Naive thymus-derived CD8-positive, alpha-beta T cell (primary cell): ENCODE data around the gene RGS19. TPM values are rescaled to one million over a fixed set of nuclear protein-coding genes. Genes with fewer than 3 reads are reported as not detected.

ENCODE experiments used
- ATAC-seq, 2 donors: fragments of 150-1000 bp; cut with Tn5 transposase in 1 of 2; sonication (Bioruptor Pico), chemical (Tn5 transposase) in 1 of 2; 1 replicate in 1 of 2; 2 replicates in 1 of 2; pipeline ENCODE4 v1.10.0; 2021; ENCODE audit warnings: mild to moderate bottlenecking in 2 of 2, moderate library complexity in 2 of 2
- POLR2A ChIA-PET: fragments of 350-600 bp; sonication (Branson Sonifier 250); formaldehyde crosslinking; loops from one replicate; lab custom pipeline; 2021; ENCODE audit warnings: antibody characterized with exemption; lab: Charles Lee
- DNase-seq, 10 donors: peaks; one replicate each; pipeline versions ENCODE4 v3.0.0 to v3.0.0-alpha.2; 2020 to 2022
- H3K27ac Mint-ChIP-seq, 10 donors: one replicate each; pipeline ENCODE4 v1.8.0; 2020 to 2022; ENCODE audit warnings: mild to moderate bottlenecking in 10 of 10, mixed read lengths in 10 of 10, moderate library complexity in 4 of 10, inconsistent platforms in 1 of 10
- H3K27me3 Mint-ChIP-seq, 5 donors: one replicate each; pipeline ENCODE4 v1.8.0; 2021 to 2022; ENCODE audit warnings: mixed read lengths in 5 of 5
- H3K36me3 Mint-ChIP-seq, 3 donors: one replicate each; pipeline ENCODE4 v1.8.0; 2020 to 2022; ENCODE audit warnings: mixed read lengths in 3 of 3, mild to moderate bottlenecking in 2 of 3, inconsistent platforms in 1 of 3
- H3K4me1 Mint-ChIP-seq, 4 donors: one replicate each; pipeline ENCODE4 v1.8.0; 2021 to 2022; ENCODE audit warnings: mixed read lengths in 4 of 4
- H3K4me3 Mint-ChIP-seq, 10 donors: one replicate each; pipeline ENCODE4 v1.8.0; 2020 to 2022; ENCODE audit warnings: mild to moderate bottlenecking in 10 of 10, mixed read lengths in 10 of 10, moderate library complexity in 6 of 10, inconsistent platforms in 1 of 10
- H3K9me3 Mint-ChIP-seq, 9 donors: one replicate each; pipeline ENCODE4 v1.8.0; 2020 to 2022; ENCODE audit warnings: mixed read lengths in 9 of 9, mild to moderate bottlenecking in 3 of 9, inconsistent platforms in 1 of 9, moderate library complexity in 1 of 9
- polyA plus RNA-seq, 3 donors: library from polyadenylated mRNA; unstranded; fragments of 300-500 nt; fragmentation: Illumina TruSeq; gene quantifications; one replicate each; pipeline ENCODE4 v1.2.3, GENCODE V29; 2021
- total RNA-seq, 8 experiments: library from RNA in 2 of 8; stranded (reverse) in 2 of 8; gene quantifications; one replicate each; pipeline ENCODE4 v1.2.3 and lab custom pipeline; 2021 to 2026

RGS19 gene
- total and polyA plus RNA-seq, 5 experiments from 2014 or later = 16.9 to 67.5 (median 50.9) TPM

- peak overlapping the region in 1 of 10 donors; percentile 50 for H3K27ac Mint-ChIP-seq
- H3K36me3 Mint-ChIP-seq = no peaks in the 10 kb centered on the region
- H3K4me3 Mint-ChIP-seq = no peak overlapping the region
- DNase-seq (peak in 1 of 10 donors; percentile 30), ATAC-seq (no peak)
- no peaks in the 10 kb centered on the region for H3K9me3 Mint-ChIP-seq
- POLR2A ChIA-PET = no interaction called here
- peaks cover 0 to 1% (median under 1%) of the 10 kb centered on the region in 4 donors for H3K4me1 Mint-ChIP-seq
- no peaks in the 10 kb centered on the region for H3K27me3 Mint-ChIP-seq
These were observed 34.6 kb upstream of the RGS19 start for GRCh38 chr20:64113796-64114355.

GRCh38 chr20:64113444-64113775 lies 34.1 kb upstream of the RGS19 start:
- Mint-ChIP-seq H3K27ac (no peak overlapping the region), H3K4me3 (no peak overlapping the region), H3K9me3 (no peaks in the 10 kb centered on the region), H3K36me3 (no peaks in the 10 kb centered on the region), H3K27me3 (no peaks in the 10 kb centered on the region), H3K4me1 (peaks cover 0 to 1% (median under 1%) of the 10 kb centered on the region in 4 donors)
- ATAC-seq = no peak
- DNase-seq = no peak
- POLR2A ChIA-PET = no interaction called here

GRCh38 chr20:64112691-64113443 lies 33.5 kb upstream of the RGS19 start:
- no peaks in the 10 kb centered on the region for H3K36me3 Mint-ChIP-seq
- POLR2A ChIA-PET = no interaction called here
- H3K4me1 Mint-ChIP-seq = peaks cover 3 to 6% (median 5%) of the 10 kb centered on the region in 4 donors
- no peak overlapping the region for H3K4me3 Mint-ChIP-seq
- H3K27me3 Mint-ChIP-seq = no peaks in the 10 kb centered on the region
- H3K9me3 Mint-ChIP-seq = no peaks in the 10 kb centered on the region
- ATAC-seq (no peak), DNase-seq (peak in 1 of 10 donors; percentile 48)
- H3K27ac Mint-ChIP-seq = no peak overlapping the region

GRCh38 chr20:64111841-64112641 lies 32.7 kb upstream of the RGS19 start:
- H3K36me3 Mint-ChIP-seq = no peaks in the 10 kb centered on the region
- H3K27me3 Mint-ChIP-seq = no peaks in the 10 kb centered on the region
- ATAC-seq (no peak), DNase-seq (peak in 1 of 10 donors; percentile 13)
- H3K4me1 Mint-ChIP-seq = peaks cover 8 to 15% (median 12%) of the 10 kb centered on the region in 4 donors
- POLR2A ChIA-PET = no interaction called here
- H3K27ac Mint-ChIP-seq = peak overlapping the region in 1 of 10 donors; percentile 40
- no peaks in the 10 kb centered on the region for H3K9me3 Mint-ChIP-seq
- H3K4me3 Mint-ChIP-seq = no peak overlapping the region

- POLR2A ChIA-PET = no interaction called here
- no peak overlapping the region for H3K4me3 Mint-ChIP-seq
- ATAC-seq = no peak
- DNase-seq = peak in 1 of 10 donors; percentile 41
- no peaks in the 10 kb centered on the region for H3K27me3 Mint-ChIP-seq
- H3K9me3 Mint-ChIP-seq = no peaks in the 10 kb centered on the region
- H3K4me1 Mint-ChIP-seq = peaks cover 11 to 20% (median 14%) of the 10 kb centered on the region in 4 donors
- no peak overlapping the region for H3K27ac Mint-ChIP-seq
- H3K36me3 Mint-ChIP-seq = no peaks in the 10 kb centered on the region
These were observed 31.2 kb upstream of the RGS19 start for GRCh38 chr20:64110411-64111068.

GRCh38 chr20:64109831-64110391 lies 30.6 kb upstream of the RGS19 start:
- POLR2A ChIA-PET = no interaction called here
- Mint-ChIP-seq H3K36me3 (no peaks in the 10 kb centered on the region), H3K4me3 (no peak overlapping the region), H3K27ac (no peak overlapping the region), H3K4me1 (peaks cover 11 to 20% (median 14%) of the 10 kb centered on the region in 4 donors), H3K27me3 (no peaks in the 10 kb centered on the region), H3K9me3 (no peaks in the 10 kb centered on the region)
- DNase-seq (peak in 2 of 10 donors; percentile 10 to 45), ATAC-seq (no peak)

GRCh38 chr20:64108731-64109681 lies 29.7 kb upstream of the RGS19 start:
- Mint-ChIP-seq H3K36me3 (no peaks in the 10 kb centered on the region), H3K4me3 (no peak overlapping the region), H3K27me3 (peaks cover 0 to 1% (median 0%) of the 10 kb centered on the region in 5 donors), H3K27ac (peak overlapping the region in 3 of 10 donors; percentile 48 to 53 (median 50)), H3K4me1 (peaks cover 11 to 20% (median 14%) of the 10 kb centered on the region in 4 donors), H3K9me3 (no peaks in the 10 kb centered on the region)
- DNase-seq (peak in 2 of 10 donors; percentile 15 to 58), ATAC-seq (no peak)
- POLR2A ChIA-PET = no interaction called here

GRCh38 chr20:64107736-64108457 lies 28.6 kb upstream of the RGS19 start:
- no peaks in the 10 kb centered on the region for H3K36me3 Mint-ChIP-seq
- no peak overlapping the region for H3K4me3 Mint-ChIP-seq
- no peak for ATAC-seq
- POLR2A ChIA-PET = interaction anchor here (0.5 to 0.9 kb wide), 2 partner anchors 29 to 1016 kb away, joined by 3 to 5 read pairs; partner anchors contain the start of genes OPRL1 and RGS19
- peaks cover 11 to 27% (median 15%) of the 10 kb centered on the region in 4 donors for H3K4me1 Mint-ChIP-seq
- H3K9me3 Mint-ChIP-seq = no peaks in the 10 kb centered on the region
- H3K27me3 Mint-ChIP-seq = peaks cover 0 to 12% (median 2%) of the 10 kb centered on the region in 5 donors
- peak overlapping the region in 8 of 10 donors; percentile 11 to 72 (median 37) for H3K27ac Mint-ChIP-seq
- peak in 1 of 10 donors; percentile 50 for DNase-seq

GRCh38 chr20:64106981-64107735 lies 27.8 kb upstream of the RGS19 start, which contains the start of gene NPBWR2:
Gene NPBWR2, minus strand, starts transcription at chr20:64107565. Its CDS starts 734 bp downstream, at chr20:64106831.
- peaks cover 0 to 18% (median 2%) of the 10 kb centered on the region in 5 donors for H3K27me3 Mint-ChIP-seq
- H3K27ac Mint-ChIP-seq = peak within 1 kb of the TSS in 8 of 10 donors; percentile 15 to 72 (median 37)
- POLR2A ChIA-PET = interaction anchor here (0.5 to 0.9 kb wide), 2 partner anchors 28 to 1016 kb away, joined by 3 to 5 read pairs; partner anchors contain the start of genes OPRL1 and RGS19
- no peaks in the 10 kb centered on the region for H3K9me3 Mint-ChIP-seq
- no peak within 1 kb of the TSS for H3K4me3 Mint-ChIP-seq
- ATAC-seq (peak; percentile 91 to 97), DNase-seq (peak in 7 of 10 donors; percentile 30 to 70 (median 41))
- H3K4me1 Mint-ChIP-seq = peaks cover 13 to 33% (median 18%) of the 10 kb centered on the region in 4 donors
- H3K36me3 Mint-ChIP-seq = no peaks in the 10 kb centered on the region

- Mint-ChIP-seq H3K27me3 (peaks cover 0 to 20% (median 3%) of the 10 kb centered on the region in 5 donors), H3K27ac (peak overlapping the region in 2 of 10 donors; percentile 15 to 66), H3K36me3 (no peaks in the 10 kb centered on the region), H3K9me3 (no peaks in the 10 kb centered on the region), H3K4me3 (no peak overlapping the region), H3K4me1 (peaks cover 13 to 39% (median 18%) of the 10 kb centered on the region in 4 donors)
- DNase-seq = peak in 1 of 10 donors; percentile 62
- POLR2A ChIA-PET = no interaction called here
- no peak for ATAC-seq
These were observed 27.2 kb upstream of the RGS19 start for GRCh38 chr20:64106435-64106961.
